Measurements from ENCODE around the gene BHMT2. TPM values are rescaled to one million over a fixed set of nuclear protein-coding genes. Genes with fewer than 3 reads are reported as not detected.

Gene BHMT2
- total and polyA plus RNA-seq, 11 donors = 1.5 to 11.3 (median 5.1) TPM

DNA sequence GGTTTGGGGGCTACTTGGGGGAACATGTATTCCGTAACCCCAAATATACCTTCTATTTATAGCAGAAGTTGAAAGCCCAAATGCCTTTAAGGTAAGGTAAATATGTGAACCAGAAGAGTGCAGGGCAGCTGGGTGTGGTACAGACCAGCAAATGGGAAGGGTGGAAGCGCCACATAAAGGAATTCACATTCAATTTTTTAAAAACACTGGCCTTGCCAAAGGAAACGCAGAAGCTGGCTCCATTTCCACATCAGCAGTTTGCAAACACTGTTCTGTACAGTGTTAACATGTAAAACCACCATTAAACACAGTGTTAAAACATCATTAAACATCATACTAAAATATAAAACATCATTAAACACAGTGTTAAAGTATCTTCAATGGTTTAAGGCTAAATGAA lies 38.5 kb downstream of the BHMT2 start:
- peaks cover 9 to 44% (median 29%) of the 10 kb centered on the region in 9 donors for H3K27me3 ChIP-seq
- no peak for TF ChIP-seq POLR2A (IDR thresholded peaks at IDR 0.05)
- TF ChIP-seq, protein P1, sequence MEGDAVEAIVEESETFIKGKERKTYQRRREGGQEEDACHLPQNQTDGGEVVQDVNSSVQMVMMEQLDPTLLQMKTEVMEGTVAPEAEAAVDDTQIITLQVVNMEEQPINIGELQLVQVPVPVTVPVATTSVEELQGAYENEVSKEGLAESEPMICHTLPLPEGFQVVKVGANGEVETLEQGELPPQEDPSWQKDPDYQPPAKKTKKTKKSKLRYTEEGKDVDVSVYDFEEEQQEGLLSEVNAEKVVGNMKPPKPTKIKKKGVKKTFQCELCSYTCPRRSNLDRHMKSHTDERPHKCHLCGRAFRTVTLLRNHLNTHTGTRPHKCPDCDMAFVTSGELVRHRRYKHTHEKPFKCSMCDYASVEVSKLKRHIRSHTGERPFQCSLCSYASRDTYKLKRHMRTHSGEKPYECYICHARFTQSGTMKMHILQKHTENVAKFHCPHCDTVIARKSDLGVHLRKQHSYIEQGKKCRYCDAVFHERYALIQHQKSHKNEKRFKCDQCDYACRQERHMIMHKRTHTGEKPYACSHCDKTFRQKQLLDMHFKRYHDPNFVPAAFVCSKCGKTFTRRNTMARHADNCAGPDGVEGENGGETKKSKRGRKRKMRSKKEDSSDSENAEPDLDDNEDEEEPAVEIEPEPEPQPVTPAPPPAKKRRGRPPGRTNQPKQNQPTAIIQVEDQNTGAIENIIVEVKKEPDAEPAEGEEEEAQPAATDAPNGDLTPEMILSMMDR (IDR thresholded peaks at IDR 0.05) = no peak
- no peak for DNase-seq
- no peaks in the 10 kb centered on the region for H3K36me3 ChIP-seq
- no peak for ATAC-seq
- H3K27ac ChIP-seq = no peak overlapping the region
- H3K9me3 ChIP-seq = no peaks in the 10 kb centered on the region
- WGBS, 4 donors = 65 to 70% (median 67%) methylated on average over 3 of the region's 3 CpGs
- intact Hi-C loops (cut with DNase I) = no loop called here
- peaks cover 0 to 27% (median 2%) of the 10 kb centered on the region in 12 donors for H3K4me1 ChIP-seq
- no peak overlapping the region for H3K4me3 ChIP-seq

DNA sequence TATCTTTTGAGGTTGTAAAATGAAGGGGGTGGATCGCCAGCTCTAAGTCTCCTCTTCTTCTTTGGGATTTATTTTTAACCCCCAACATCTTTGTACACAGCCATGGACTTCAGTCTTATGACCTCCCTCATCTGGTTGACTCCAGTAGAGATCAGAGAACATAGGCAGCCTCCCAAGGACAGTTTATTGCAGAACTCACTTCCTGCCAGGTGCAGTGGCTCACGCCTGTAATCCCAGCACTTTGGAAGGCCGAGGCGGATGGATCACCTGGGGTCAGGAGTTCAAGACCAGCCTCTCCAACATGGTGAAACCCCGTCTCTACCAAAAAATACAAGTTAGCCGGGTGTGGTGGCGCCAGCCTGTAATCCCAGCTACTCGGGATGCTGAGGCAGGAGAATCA lies 39.2 kb downstream of the BHMT2 start:
- no peak overlapping the region for H3K4me3 ChIP-seq
- peaks cover 9 to 51% (median 31%) of the 10 kb centered on the region in 9 donors for H3K27me3 ChIP-seq
- DNase-seq (no peak), ATAC-seq (no peak)
- intact Hi-C loops (cut with DNase I) = no loop called here
- H3K27ac ChIP-seq = no peak overlapping the region
- no peaks in the 10 kb centered on the region for H3K9me3 ChIP-seq
- peaks cover 0 to 27% (median 2%) of the 10 kb centered on the region in 12 donors for H3K4me1 ChIP-seq
- TF ChIP-seq, protein P1 (IDR thresholded peaks at IDR 0.05) = no peak
- no peak for TF ChIP-seq POLR2A (IDR thresholded peaks at IDR 0.05)
- no peaks in the 10 kb centered on the region for H3K36me3 ChIP-seq
- WGBS, 4 donors = 77 to 85% (median 80%) methylated on average over 8 of the region's 8 CpGs

DNA sequence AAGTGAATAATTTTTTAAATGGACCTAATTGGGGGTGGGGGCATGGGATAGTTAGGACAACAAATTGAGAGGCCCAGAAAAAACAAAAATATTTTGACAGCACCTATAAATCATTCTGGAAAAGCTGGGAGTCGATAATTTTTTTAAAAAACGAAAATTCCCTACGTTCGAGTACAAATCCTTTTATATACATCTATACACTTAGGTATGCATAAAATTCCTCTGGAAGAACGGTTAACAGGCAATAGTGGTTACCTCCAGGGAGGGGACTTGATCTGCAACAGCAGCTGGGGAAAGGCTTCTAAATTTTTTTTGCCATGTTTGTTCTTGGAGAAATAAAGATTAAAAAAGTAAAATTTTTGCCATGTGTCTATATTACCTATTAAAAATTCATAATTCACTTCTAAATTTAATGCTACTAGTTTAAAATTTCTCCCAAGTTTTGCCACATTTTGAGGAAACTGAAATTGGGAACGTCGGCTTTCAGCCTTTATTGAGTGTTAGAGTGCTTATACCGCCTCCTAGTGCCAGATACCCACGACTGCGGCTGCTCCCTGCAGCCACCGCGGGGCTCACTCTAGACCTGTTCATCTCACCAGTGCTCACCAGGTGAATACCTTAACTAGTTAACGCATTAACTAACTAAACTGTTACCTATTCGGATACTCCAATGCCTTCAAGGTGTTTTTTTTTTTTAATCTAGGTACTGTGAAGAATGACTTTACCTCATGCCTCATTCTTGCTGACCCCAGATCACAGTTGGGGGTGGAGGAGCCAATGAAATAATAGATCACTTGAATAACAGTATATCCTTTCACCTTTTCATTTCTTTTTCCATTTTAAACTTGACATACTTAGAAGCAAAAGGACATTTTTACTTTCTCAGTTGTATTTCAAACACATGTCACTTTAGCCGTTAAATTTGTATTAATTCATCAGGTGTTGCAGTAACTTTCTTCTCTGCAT lies 40.2 kb downstream of the BHMT2 start:
- no peak for ATAC-seq
- TF ChIP-seq, protein P1 (IDR thresholded peaks at IDR 0.05) = peak in 9 of 12 donors; percentile 23 to 59 (median 41)
- TF ChIP-seq POLR2A (IDR thresholded peaks at IDR 0.05) = no peak
- no peaks in the 10 kb centered on the region for H3K36me3 ChIP-seq
- no peak for DNase-seq
- peaks cover 9 to 58% (median 31%) of the 10 kb centered on the region in 9 donors for H3K27me3 ChIP-seq
- 44 to 51% (median 47%) methylated on average over 15 of the region's 15 CpGs for WGBS, 4 donors
- no peaks in the 10 kb centered on the region for H3K9me3 ChIP-seq
- peaks cover 0 to 27% (median 2%) of the 10 kb centered on the region in 12 donors for H3K4me1 ChIP-seq
- H3K27ac ChIP-seq = no peak overlapping the region
- H3K4me3 ChIP-seq = no peak overlapping the region
- intact Hi-C loops (cut with DNase I) = loop anchor here in 2 of 10 donors (5.0 kb wide), 2 partner anchors 83 to 88 kb away; no protein-coding TSS in a partner anchor

DNA sequence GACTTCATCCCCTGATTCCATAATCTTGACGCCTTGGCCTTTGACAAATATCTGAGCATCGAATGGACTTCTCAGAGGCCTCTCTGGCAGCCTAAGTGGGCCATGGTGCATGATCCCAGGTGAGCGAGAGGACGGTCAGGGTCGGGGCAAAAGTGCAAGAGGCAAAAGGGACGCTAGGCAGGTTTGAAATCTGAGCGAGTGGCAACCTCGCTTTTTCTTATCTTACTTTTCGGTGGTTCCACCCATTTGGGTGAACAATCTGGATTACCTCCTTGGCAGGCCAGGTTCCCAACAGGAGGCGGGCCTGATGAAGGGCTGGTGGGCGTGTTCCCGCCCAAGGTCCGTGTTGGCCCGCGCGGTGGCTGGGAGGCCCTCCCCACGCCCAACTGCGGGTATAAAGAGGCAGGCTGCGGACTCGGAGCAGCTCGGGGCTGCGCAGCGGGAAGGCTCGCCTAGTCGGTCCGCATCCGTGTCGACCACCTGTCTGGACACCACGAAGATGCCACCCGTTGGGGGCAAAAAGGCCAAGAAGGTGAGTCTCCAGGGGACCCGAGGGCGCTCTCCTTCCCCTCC lies 41.9 kb downstream of the BHMT2 start, which contains the start of gene BHMT:
BHMT (plus strand) TSS at position 423 of the 573 bp plus-strand sequence; CDS start at position 500, 77 bp downstream.
- peak within 1 kb of the TSS in 5 of 12 donors; percentile 8 to 19 (median 12) for H3K4me3 ChIP-seq
- 20 to 42% (median 23%) methylated on average over 8 to 32 of the region's 32 CpGs for WGBS, 4 donors
- H3K9me3 ChIP-seq = no peaks in the 10 kb centered on the region
- TF ChIP-seq POLR2A (IDR thresholded peaks at IDR 0.05) = no peak
- TF ChIP-seq, protein P1 (IDR thresholded peaks at IDR 0.05) = no peak
- peaks cover 0 to 27% (median 2%) of the 10 kb centered on the region in 12 donors for H3K4me1 ChIP-seq
- DNase-seq (no peak), ATAC-seq (peak in 2 of 4 donors; percentile 28 to 36)
- H3K27me3 ChIP-seq = peaks cover 9 to 61% (median 31%) of the 10 kb centered on the region in 9 donors
- intact Hi-C loops (cut with DNase I) = loop anchor here in 2 of 10 donors (5.0 kb wide), 2 partner anchors 84 to 89 kb away; no protein-coding TSS in a partner anchor
- no peaks in the 10 kb centered on the region for H3K36me3 ChIP-seq
- H3K27ac ChIP-seq = no peak within 1 kb of the TSS

Measured in heart left ventricle (tissue), 16 donors.